LNCAP (cell line): ENCODE results near the gene LUC7L2.

ENCODE experiments used
- CTCF ChIP-seq: fragments of 450-650 bp; IDR thresholded peaks from 2 replicates; pipeline ENCODE4 v1.5.1; 2017; ENCODE audit warnings: mild to moderate bottlenecking

LUC7L2 gene

GRCh38 chr7:139452958-139453672 is 93.4 kb downstream of the LUC7L2 start:
- no peak for TF ChIP-seq CTCF

GRCh38 chr7:139453673-139454321 is 94.1 kb downstream of the LUC7L2 start:
- TF ChIP-seq CTCF, result no peak

GRCh38 chr7:139455789-139456188 is 96.1 kb downstream of the LUC7L2 start:
- TF ChIP-seq CTCF, result no peak

GRCh38 chr7:139456511-139456910 is 96.8 kb downstream of the LUC7L2 start:
- no peak for TF ChIP-seq CTCF

- no peak for TF ChIP-seq CTCF
Observed at GRCh38 chr7:139457153-139457946, 97.7 kb downstream of the LUC7L2 start.

- no peak for TF ChIP-seq CTCF
Observed at GRCh38 chr7:139471740-139472353, 112.2 kb downstream of the LUC7L2 start.
